ENCODE data around the gene MRPS24. TPM values are rescaled to one million over a fixed set of nuclear protein-coding genes. Genes with fewer than 3 reads are reported as not detected.
A peak's percentile ranks its signal among the peaks of the same experiment; 100 is the strongest.
"Not testable (repeated sequence)": the region's sequence is repeated elsewhere in the genome, so short reads cannot be mapped to it uniquely, and the experiment has no call there.

MRPS24 gene
- total RNA-seq (2014; rRNA removed; shearing (Covaris generic)): 190 and 247 TPM in 2 replicates

DNA sequence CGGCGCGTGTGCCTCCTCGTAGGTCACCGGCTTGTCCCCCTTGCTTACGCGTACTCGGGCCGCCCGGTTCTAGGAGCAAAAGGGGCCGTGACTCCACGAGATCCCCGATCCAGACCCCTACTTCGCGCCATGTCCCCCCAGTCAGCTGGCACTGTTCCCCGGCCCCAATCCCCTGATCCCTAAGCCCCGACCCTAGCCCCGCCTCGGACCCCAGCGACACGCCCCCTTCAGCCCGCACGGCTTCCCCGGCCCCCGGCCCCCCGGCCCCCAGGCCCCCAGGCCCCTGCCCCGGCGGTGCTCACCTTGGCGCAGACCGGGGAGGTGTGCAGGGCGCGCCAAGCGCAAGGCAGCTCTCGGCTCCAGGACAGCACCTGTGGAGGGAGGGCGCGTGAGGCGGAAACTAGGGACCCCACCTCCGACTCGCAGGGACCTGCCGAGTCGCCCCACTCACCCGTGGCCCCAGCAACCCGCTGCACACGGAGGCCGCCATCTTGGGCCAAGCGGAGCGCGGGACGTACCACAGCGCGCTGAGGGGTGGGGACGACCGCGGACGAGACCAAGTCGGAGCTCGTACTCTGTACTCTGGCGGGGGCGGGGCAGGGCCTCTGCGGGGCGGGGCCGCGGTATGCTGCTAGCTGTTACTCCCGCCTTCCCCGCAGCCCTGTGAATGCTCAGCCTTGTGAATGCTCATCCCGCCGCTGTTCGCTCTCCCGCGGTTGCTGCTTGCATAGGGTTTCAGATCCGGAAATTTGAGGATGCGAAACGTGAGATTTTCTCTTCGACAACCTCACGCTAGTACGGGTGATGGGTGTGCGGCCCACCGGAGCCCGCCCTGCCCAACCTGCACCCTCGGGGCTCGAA lies at the start of gene MRPS24:
Gene MRPS24 (minus strand): TSS at position 512 of the 861 bp plus-strand sequence. CDS start 22 bp downstream, at position 490.
- DNase-seq (ENCODE audit: low read depth): peak; percentile 98

DNA sequence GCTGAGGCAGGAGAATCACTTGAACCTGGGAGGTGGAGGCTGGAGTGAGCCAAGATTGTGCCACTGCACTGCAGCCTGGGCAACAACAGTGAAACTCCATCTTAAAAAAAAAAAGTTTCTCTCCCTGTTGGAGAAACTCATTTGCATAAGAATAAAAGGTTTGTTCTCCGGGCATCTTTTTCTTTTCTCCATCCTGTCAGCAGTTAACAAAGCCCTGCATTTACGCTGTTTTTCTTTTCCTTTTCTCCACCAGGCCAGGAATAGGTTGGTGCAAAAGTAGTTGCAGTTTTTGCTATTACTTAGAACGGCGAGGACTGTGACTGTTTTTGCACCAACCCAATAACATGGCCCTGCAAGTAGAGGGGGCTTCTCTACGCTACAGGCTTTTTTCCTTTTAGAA lies 46.6 kb upstream of the MRPS24 start:
- no peak for DNase-seq (ENCODE audit: low read depth)

DNA sequence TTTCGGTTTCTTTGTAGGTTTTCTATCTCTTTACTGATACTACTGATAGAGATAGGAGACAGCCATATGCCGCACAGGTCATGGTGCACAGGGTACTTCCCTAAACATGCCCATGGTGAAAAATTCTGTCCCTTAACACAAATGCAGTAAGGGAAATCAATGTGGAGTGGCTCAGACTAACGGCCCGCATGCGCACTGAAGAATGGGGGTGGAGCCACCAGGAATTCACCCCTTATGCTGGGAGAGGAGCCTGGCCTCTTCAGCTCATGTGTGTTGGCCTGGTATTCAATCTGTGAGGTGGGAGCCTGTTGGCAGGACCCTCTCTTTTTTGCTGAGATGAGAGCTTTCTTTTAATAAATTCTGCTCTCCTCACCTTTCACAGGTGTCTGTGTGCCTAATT lies 45.5 kb upstream of the MRPS24 start:
- DNase-seq (ENCODE audit: low read depth): no peak

- DNase-seq (ENCODE audit: low read depth): peak; percentile 40
Measured at GRCh38 chr7:43906331-43907010, 37.2 kb upstream of the MRPS24 start, which contains the start of gene URGCP. Gene URGCP (minus strand): TSS chr7:43906596. CDS start chr7:43906575, 21 bp downstream.

GRCh38 chr7:43905956-43906330 lies 36.6 kb upstream of the MRPS24 start:
- DNase-seq (ENCODE audit: low read depth): peak; percentile 50

- peak; percentile 84 for DNase-seq (ENCODE audit: low read depth)
Measured at GRCh38 chr7:43905209-43905946, 36.1 kb upstream of the MRPS24 start.

DNA sequence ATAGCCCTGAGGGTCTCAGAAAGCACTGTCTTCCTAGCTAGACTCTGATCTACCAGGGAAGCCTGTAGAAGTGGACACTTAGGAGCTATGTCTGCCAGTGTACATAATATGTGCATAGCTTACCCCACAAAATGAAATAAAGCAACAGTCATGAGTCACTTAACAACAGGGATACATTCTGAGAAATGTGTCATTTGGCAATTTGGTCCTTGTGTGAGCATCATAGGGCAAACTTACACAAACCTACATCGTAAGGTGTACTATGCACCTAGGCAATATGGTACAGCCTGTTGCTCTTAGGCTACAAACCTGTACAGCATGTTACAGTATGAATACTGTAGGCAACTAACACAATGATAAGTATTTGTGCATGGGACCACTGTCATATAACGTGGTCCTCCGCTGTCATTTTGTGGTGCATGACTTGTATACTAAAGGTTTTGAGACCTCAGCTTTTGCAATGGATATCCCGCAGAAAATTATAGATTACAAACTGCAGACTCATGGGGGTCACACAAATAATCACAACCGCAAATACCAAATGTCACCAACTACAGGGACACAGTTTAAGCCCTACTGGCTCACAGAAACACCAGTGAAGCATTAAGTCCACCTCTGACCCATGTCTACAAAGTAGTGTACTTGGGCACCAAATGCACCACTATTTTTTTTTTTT lies 35.4 kb upstream of the MRPS24 start:
- peak; percentile 46 for DNase-seq (ENCODE audit: low read depth)

GRCh38 chr7:43902542-43903054 lies 33.3 kb upstream of the MRPS24 start:
- no peak for DNase-seq (ENCODE audit: low read depth)

GRCh38 chr7:43898571-43898970 lies 29.3 kb upstream of the MRPS24 start:
- not testable (repeated sequence) for DNase-seq (ENCODE audit: low read depth)

GRCh38 chr7:43895847-43896415 lies 26.6 kb upstream of the MRPS24 start:
- no peak for DNase-seq (ENCODE audit: low read depth)

DNA sequence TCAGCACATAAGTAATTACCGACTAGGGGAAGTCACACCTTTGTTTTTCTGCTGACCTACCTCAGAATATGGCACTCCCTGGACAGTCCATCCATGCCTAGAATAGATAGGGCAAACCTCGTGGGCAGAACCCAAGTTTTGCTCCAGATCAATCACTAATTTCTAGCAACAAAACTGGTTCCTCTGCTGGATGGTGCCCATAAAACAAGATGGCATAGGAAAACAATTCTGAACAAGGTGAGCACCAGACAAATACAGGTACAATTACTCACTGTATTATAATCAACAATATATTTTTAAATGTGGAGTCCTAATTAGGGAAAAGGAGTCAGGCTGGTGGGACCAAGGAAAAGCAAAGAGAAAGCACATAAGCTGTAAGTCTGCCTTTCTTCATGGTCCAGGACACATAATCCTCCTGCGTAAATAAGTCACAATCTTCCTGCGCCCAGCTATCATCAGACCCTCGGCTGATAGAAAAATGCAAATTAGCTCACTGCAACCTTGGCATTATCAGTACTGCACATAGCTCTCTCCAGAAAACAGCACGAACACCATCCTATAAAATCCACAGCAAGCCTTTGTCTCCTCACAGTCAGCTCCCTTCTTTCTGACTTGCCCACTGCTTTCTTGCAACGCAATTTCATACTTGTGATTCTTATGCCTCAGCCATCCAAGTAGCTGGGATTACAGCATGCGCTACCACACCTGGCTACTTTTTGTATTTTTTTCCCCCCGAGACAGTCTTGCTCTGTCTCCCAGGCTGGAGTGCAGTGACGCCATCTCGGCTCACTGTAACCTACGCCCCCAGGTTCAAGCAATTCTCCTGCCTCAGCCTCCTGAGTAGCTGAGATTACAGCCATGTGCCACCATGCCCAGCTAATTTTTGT lies 22.0 kb upstream of the MRPS24 start:
- DNase-seq (ENCODE audit: low read depth): no peak

DNA sequence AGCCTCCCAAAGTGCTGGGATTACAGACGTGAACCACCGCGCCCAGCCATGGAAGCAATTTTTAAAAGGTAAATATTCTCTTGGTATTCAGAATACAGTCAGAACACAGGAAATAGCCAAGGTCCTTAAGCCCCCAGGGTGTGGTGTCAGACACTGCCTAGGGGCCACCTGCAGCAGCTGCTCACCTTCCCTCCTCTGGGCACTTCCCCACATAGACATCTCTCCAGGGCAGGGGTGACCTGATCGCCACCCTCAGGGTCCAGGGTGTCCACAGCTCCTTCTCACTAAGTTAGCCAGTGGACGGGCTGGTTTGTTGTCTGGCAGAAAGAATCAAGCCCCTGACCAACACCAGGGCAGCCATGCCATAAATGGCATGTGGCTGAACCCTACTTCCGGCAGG lies 21.2 kb upstream of the MRPS24 start:
- no peak for DNase-seq (ENCODE audit: low read depth)

DNA sequence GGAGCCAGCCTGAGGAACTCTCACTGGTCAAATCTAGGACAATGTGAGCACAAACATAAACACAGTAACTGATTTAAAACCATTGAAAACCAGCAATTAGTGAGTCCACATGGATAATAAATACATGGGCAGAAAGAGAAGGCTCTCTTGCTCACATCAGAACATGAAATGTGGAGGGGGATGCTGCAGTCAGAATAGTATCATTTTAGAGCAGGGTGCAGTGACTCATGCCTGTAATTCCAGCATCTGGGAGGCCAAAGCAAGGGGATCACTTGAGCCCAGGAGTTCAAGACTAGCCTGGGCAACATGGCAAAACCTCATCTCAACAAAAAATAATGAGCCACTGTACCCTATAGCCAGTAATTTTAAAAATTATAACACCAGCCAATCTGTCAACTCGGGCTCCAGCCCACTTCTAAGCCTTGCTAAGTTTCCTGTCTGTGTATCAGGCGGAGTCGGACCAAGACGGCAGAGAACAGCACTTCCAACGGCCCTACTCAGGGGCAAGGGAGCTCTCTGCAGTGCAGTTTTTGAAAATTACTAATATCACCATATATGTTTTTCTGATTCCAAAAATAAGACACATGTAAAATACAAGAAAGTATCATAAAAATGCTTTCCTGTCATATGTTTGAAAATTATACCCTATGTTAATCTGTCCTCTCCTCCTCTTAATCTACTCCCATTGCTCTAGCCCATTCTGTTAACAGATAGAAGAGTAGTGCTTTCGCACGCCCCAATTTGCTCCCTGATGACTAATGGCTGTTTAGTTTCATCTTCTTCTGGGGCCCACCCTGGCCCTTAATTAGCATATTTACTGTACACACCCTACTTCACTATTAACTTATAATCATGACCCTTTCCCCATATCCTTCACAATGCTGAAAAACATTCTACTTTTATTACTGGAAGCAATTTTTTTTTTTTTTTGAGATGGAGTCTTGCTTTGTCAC lies 20.0 kb upstream of the MRPS24 start:
- DNase-seq (ENCODE audit: low read depth): peak; percentile 56

GRCh38 chr7:43884617-43885016 lies 15.3 kb upstream of the MRPS24 start:
- no peak for DNase-seq (ENCODE audit: low read depth)

DNA sequence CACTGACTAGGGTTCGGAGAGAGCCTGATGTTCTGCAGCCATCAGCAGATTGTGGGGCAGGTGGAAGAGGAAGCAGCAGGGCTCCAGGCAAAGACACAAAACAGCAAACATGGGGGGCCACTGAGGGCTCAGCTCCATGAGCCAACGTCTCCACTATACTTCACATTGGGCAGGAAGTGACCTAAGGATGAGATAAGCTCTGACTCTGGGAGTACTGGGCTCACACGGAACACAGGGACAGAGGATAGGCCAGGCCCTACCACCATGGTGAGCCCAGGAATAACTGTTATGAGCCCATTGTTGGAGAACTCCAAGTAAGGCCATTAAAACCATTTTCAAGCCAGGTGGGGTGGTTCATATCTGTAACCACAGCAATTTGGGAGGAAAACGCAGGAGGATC lies 14.9 kb upstream of the MRPS24 start:
- peak; percentile 46 for DNase-seq (ENCODE audit: low read depth)

DNA sequence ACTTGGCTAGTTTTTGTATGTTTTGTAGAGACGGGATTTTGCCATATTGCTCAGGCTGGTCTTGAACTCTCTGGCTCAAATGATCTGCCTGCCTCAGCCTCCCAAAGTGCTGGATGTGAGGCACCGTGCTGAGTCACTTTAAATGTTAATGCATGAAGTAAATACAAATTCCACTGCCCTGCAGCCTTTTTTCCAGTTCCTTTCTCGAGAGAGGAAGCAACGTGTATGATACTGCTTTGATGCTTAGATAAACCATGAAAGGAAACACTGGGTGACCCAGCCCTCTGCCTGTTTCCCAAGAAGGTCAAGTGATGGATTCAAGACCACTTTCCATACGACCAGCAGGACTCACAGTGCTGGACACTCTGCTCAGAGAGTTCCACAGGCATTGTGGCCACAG lies 11.3 kb upstream of the MRPS24 start:
- DNase-seq (ENCODE audit: low read depth): peak; percentile 84

DNA sequence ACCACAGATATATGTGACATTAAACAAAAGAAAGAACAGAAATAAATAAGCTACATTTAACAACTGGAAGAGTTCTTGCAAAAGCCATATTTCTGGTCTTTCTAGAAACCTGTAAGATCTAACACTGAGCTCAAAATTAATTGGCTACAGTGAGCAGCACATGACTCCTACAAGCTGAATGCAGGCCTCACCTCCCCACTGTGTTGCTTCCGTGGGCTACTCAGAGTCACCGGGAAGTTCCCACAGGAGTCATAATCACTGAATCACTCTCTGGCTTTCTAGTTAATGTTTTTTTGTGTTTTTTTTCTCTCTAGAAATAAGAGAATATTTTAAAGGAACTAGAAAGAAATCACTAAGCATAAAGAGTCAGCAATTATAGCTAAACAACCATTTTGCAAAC lies 10.2 kb upstream of the MRPS24 start:
- peak; percentile 77 for DNase-seq (ENCODE audit: low read depth)

DNA sequence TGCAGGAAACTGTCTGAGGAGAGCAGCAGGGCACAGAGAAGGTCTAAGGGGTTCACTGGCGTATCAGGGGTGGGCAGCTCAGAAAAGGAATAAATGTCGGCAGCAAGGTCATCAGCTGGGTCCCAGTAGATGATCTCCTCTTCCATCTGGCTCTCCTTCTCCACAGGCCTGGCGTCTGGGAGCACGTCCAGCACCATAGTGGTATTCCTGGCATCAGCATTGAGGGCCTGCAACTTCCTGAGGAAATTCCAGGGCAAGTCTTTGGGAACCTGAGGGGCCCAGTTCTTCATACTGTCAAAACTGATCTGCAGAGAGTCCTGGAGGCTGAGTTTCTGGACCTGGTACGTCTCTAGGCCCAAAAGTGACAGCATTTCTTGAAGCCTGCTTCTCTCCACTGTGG lies 9.6 kb upstream of the MRPS24 start:
- peak; percentile 83 for DNase-seq (ENCODE audit: low read depth)

Data from RPMI7951 (cell line).